MM.1S (cell line): ENCODE data around the gene SLC9B2.
"Not testable (repeated sequence)": the region's sequence is repeated elsewhere in the genome, so short reads cannot be mapped to it uniquely, and the experiment has no call there.

Experiments
- DNase-seq: peaks from one replicate; pipeline ENCODE4 v3.0.0-alpha.2; 2015
- H2AFZ ChIP-seq: fragments of 300-600 bp; sonication (generic); 2 replicates; pipeline ENCODE4 v1.6.0; 2016; ENCODE audit warnings: antibody characterized with exemption, low read length
- H3F3A ChIP-seq: fragments of 300-600 bp; sonication (generic); 2 replicates; pipeline ENCODE4 v1.6.1; 2016; ENCODE audit warnings: mild to moderate bottlenecking, antibody characterized with exemption, low read length, moderate library complexity, mixed read lengths; ENCODE audit not compliant: insufficient read depth
- H3K27ac ChIP-seq: fragments of 300-600 bp; sonication (generic); 2 replicates; pipeline ENCODE4 v1.5.1; 2016; ENCODE audit warnings: mild to moderate bottlenecking, low read length
- H3K27me3 ChIP-seq: fragments of 300-600 bp; sonication (generic); replicated peaks from 2 replicates; pipeline ENCODE4 v1.6.0; 2016; ENCODE audit warnings: low read length; ENCODE audit not compliant: insufficient read depth
- H3K36me3 ChIP-seq: fragments of 300-600 bp; sonication (generic); replicated peaks from 2 replicates; pipeline ENCODE4 v1.6.1; 2016; ENCODE audit warnings: mild to moderate bottlenecking, low read length, mixed read lengths; ENCODE audit not compliant: insufficient read depth
- H3K4me1 ChIP-seq: fragments of 300-600 bp; sonication (generic); 2 replicates; pipeline ENCODE4 v1.6.1; 2016; ENCODE audit warnings: low read length, mixed read lengths
- H3K4me2 ChIP-seq: fragments of 300-600 bp; sonication (generic); 2 replicates; pipeline ENCODE4 v1.6.0; 2016; ENCODE audit warnings: low read depth, low read length
- H3K4me3 ChIP-seq: fragments of 300-600 bp; sonication (generic); 2 replicates; pipeline ENCODE4 v1.5.1; 2016; ENCODE audit warnings: low read length, mixed read lengths
- H3K79me2 ChIP-seq: fragments of 300-600 bp; sonication (generic); 2 replicates; pipeline ENCODE4 v1.6.1; 2016; ENCODE audit warnings: mixed run types, low read length, mixed read lengths
- H3K9ac ChIP-seq: fragments of 300-600 bp; sonication (generic); 2 replicates; pipeline ENCODE4 v1.6.1; 2016; ENCODE audit warnings: low read length, mixed read lengths
- H3K9me2 ChIP-seq: fragments of 300-600 bp; sonication (generic); replicated peaks from 2 replicates; pipeline ENCODE4 v1.6.1; 2016; ENCODE audit warnings: mild to moderate bottlenecking, low read length, mixed read lengths; ENCODE audit not compliant: insufficient read depth
- H3K9me3 ChIP-seq: fragments of 300-600 bp; sonication (generic); replicated peaks from 2 replicates; pipeline ENCODE4 v1.6.1; 2016; ENCODE audit warnings: mild to moderate bottlenecking, low read length, mixed read lengths; ENCODE audit not compliant: insufficient read depth
- H4K20me1 ChIP-seq: fragments of 300-600 bp; sonication (generic); 2 replicates; pipeline ENCODE4 v1.6.1; 2016; ENCODE audit warnings: mild to moderate bottlenecking, low read length, moderate library complexity, mixed read lengths; ENCODE audit not compliant: insufficient read depth
- CTCF ChIP-seq: fragments of 300-600 bp; sonication (generic); IDR thresholded peaks from 2 replicates; pipeline ENCODE4 v1.5.1; 2016; ENCODE audit warnings: antibody characterized with exemption, low read length, mixed read lengths
- EZH2 ChIP-seq: fragments of 300-600 bp; sonication (generic); optimal IDR thresholded peaks from 2 replicates; pipeline ENCODE3; 2017; ENCODE audit warnings: low read depth, mild to moderate bottlenecking, antibody characterized with exemption, low read length, mixed read lengths
- EZH2phosphoT487 ChIP-seq: fragments of 300-600 bp; sonication (generic); IDR thresholded peaks from 2 replicates; pipeline ENCODE4 v1.6.1; 2018; ENCODE audit warnings: antibody characterized with exemption, low read length

The SLC9B2 gene

GRCh38 chr4:102994803-102995202 lies 81.8 kb downstream of the SLC9B2 start:
- Histone ChIP-seq H3K27ac (no peak overlapping the region), H3F3A (no peaks in the 10 kb centered on the region), H3K9me2 (no peaks in the 10 kb centered on the region), H2AFZ (no peak overlapping the region), H3K36me3 (no peaks in the 10 kb centered on the region), H3K4me3 (no peak overlapping the region), H3K4me1 (no peaks in the 10 kb centered on the region), H3K9me3 (no peaks in the 10 kb centered on the region), H3K79me2 (no peaks in the 10 kb centered on the region), H3K4me2 (no peak overlapping the region), H3K27me3 (no peaks in the 10 kb centered on the region), H4K20me1 (no peaks in the 10 kb centered on the region), H3K9ac (no peak overlapping the region)
- TF ChIP-seq CTCF, result no peak
- TF ChIP-seq EZH2phosphoT487, result no peak
- TF ChIP-seq EZH2, result no peak
- no peak for DNase-seq

- not testable (repeated sequence) for H3K4me2 ChIP-seq, H2AFZ ChIP-seq, H3K27me3 ChIP-seq, H3K79me2 ChIP-seq, H3K4me1 ChIP-seq, H3K27ac ChIP-seq, H3K36me3 ChIP-seq, H3K4me3 ChIP-seq, DNase-seq, H3K9me3 ChIP-seq, H3K9me2 ChIP-seq, H3F3A ChIP-seq, H4K20me1 ChIP-seq, H3K9ac ChIP-seq
These were observed 82.6 kb downstream of the SLC9B2 start for GRCh38 chr4:102993985-102994384.

GRCh38 chr4:102988429-102989020 lies 88.0 kb downstream of the SLC9B2 start:
- Histone ChIP-seq H4K20me1 (no peaks in the 10 kb centered on the region), H3K27ac (no peak overlapping the region), H3K4me3 (no peak overlapping the region), H3K9me2 (no peaks in the 10 kb centered on the region), H3K36me3 (no peaks in the 10 kb centered on the region), H3K9me3 (no peaks in the 10 kb centered on the region), H3K79me2 (no peaks in the 10 kb centered on the region), H2AFZ (peak overlapping the region; percentile 25), H3F3A (no peaks in the 10 kb centered on the region), H3K27me3 (no peaks in the 10 kb centered on the region), H3K4me2 (peak overlapping the region; percentile 37; the same call in 1 of the 2 replicates), H3K9ac (no peak overlapping the region), H3K4me1 (peaks cover 5% of the 10 kb centered on the region; the same call in 1 of the 2 replicates)
- TF ChIP-seq EZH2phosphoT487 (no peak), CTCF (no peak), EZH2 (no peak)
- no peak for DNase-seq

- Histone ChIP-seq H3K9me2 (no peaks in the 10 kb centered on the region), H3K4me3 (no peak overlapping the region), H3K36me3 (no peaks in the 10 kb centered on the region), H3F3A (no peaks in the 10 kb centered on the region), H3K4me1 (no peaks in the 10 kb centered on the region), H3K27me3 (no peaks in the 10 kb centered on the region), H2AFZ (no peak overlapping the region), H3K4me2 (no peak overlapping the region), H3K79me2 (no peaks in the 10 kb centered on the region), H3K9ac (no peak overlapping the region), H3K27ac (no peak overlapping the region), H4K20me1 (no peaks in the 10 kb centered on the region), H3K9me3 (no peaks in the 10 kb centered on the region)
- no peak for DNase-seq
- no peak for TF ChIP-seq EZH2
- no peak for TF ChIP-seq CTCF
- no peak for TF ChIP-seq EZH2phosphoT487
These were observed 95.6 kb downstream of the SLC9B2 start for GRCh38 chr4:102981005-102981404.
